Upper lobe of left lung (tissue), 6 donors: ENCODE results near the gene ZNF23. TPM values are rescaled to one million over a fixed set of nuclear protein-coding genes. Genes with fewer than 3 reads are reported as not detected.

Experiments
- ATAC-seq, 2 donors: fragments of 200-7000 bp; cut with Tn5 transposase; one replicate each; pipeline ENCODE4 v1.9.1; 2022; ENCODE audit warnings: mild to moderate bottlenecking in 2 of 2, moderate library complexity in 2 of 2; ENCODE audit not compliant: low FRiP score in 2 of 2
- DNase-seq, 2 donors: peaks; one replicate each; pipeline ENCODE4 v3.0.0-alpha.2; 2019 to 2020
- H3K27ac ChIP-seq, 4 donors: fragments of 200-600 bp; sonication (generic); one replicate each; pipeline ENCODE4 v1.5.1; 2016 to 2019
- H3K27me3 ChIP-seq, 4 donors: fragments of 200-600 bp; sonication (generic); one replicate each; pipeline ENCODE4 v1.5.1; 2017 to 2019
- H3K36me3 ChIP-seq, 4 donors: fragments of 200-600 bp; sonication (generic); one replicate each; pipeline ENCODE4 v1.5.1; 2016 to 2019
- H3K4me1 ChIP-seq, 4 donors: fragments of 200-600 bp; sonication (generic); one replicate each; pipeline ENCODE4 v1.5.1; 2018 to 2019
- H3K4me3 ChIP-seq, 4 donors: fragments of 200-600 bp; sonication (generic); one replicate each; pipeline ENCODE4 v1.5.1; 2017 to 2019; ENCODE audit warnings: mild to moderate bottlenecking in 2 of 4, moderate library complexity in 1 of 4
- H3K9me3 ChIP-seq, 4 donors: fragments of 200-600 bp; sonication (generic); one replicate each; pipeline ENCODE4 v1.5.1; 2018 to 2019
- CTCF ChIP-seq, 6 experiments: fragments of 450-650 bp in 4 of 6; fragments of 200-600 bp in 2 of 6; sonication (generic) in 2 of 6; IDR thresholded peaks; one replicate each; pipeline ENCODE4 v1.5.1; 2016 to 2019; ENCODE audit warnings: antibody characterized with exemption in 6 of 6
- EP300 ChIP-seq, 4 donors: sonication (generic); formaldehyde crosslinking; IDR thresholded peaks; one replicate each; pipeline ENCODE4 v1.5.1; 2017; ENCODE audit warnings: antibody characterized with exemption in 4 of 4, control low read depth in 2 of 4
- POLR2A ChIP-seq, 4 donors: fragments of 450-650 bp; IDR thresholded peaks; one replicate each; pipeline ENCODE4 v1.5.1; 2016 to 2017; ENCODE audit warnings: antibody characterized with exemption in 4 of 4, mild to moderate bottlenecking in 2 of 4
- POLR2AphosphoS5 ChIP-seq, 2 donors: sonication (generic); formaldehyde crosslinking; IDR thresholded peaks; one replicate each; pipeline ENCODE4 v1.5.1; 2017; ENCODE audit warnings: antibody characterized with exemption in 2 of 2
- WGBS, 2 donors: methylation state at CpG; one replicate each; pipeline ENCODE4 v1.1.5; 2017 to 2018; 5-methylcytosine and 5-hydroxymethylcytosine counted together
- total RNA-seq, 6 donors: library from RNA; depleted of rRNA in 4 of 6; stranded (reverse); fragments of >200 nt in 4 of 6; gene quantifications; one replicate each; pipeline versions ENCODE4 v1.1.0 to v1.2.1, GENCODE V29; 2016 to 2021
- donor health status: DM: no; HTN: no; CAD: no; lungs with moderate emphysema.
- donor health status: DM: no; HTN: yes; CAD: no; lungs with severe emphysema.

The ZNF23 gene
- total RNA-seq, 6 donors from 2014 or later: 7.1 to 28.3 (median 12.5) TPM

- Histone ChIP-seq H3K4me1 (peaks cover 15 to 29% (median 20%) of the 10 kb centered on the region in 4 donors), H3K4me3 (no peak overlapping the region), H3K36me3 (peaks cover 0 to 15% (median 12%) of the 10 kb centered on the region in 4 donors), H3K9me3 (no peaks in the 10 kb centered on the region), H3K27ac (no peak overlapping the region), H3K27me3 (no peaks in the 10 kb centered on the region)
- DNase-seq (no peak), ATAC-seq (no peak)
- WGBS, 2 donors: 73 to 77% methylated on average over 4 of the region's 4 CpGs
- TF ChIP-seq EP300 (IDR thresholded peaks at IDR 0.05) (no peak), CTCF (IDR thresholded peaks at IDR 0.05) (no peak)
Observed at GRCh38 chr16:71460236-71460635, 1.8 kb downstream of the ZNF23 start.

- H3K4me1 ChIP-seq: peaks cover 15 to 29% (median 20%) of the 10 kb centered on the region in 4 donors
Observed at GRCh38 chr16:71459510-71459909, 2.5 kb downstream of the ZNF23 start.

GRCh38 chr16:71456801-71457200 lies 5.2 kb downstream of the ZNF23 start:
- peaks cover 0 to 12% (median 6%) of the 10 kb centered on the region in 4 donors for H3K9me3 ChIP-seq
- H3K36me3 ChIP-seq: peaks cover 11 to 50% (median 42%) of the 10 kb centered on the region in 4 donors
- peaks cover 10 to 18% (median 14%) of the 10 kb centered on the region in 4 donors for H3K4me1 ChIP-seq
- H3K27me3 ChIP-seq: no peaks in the 10 kb centered on the region
- H3K27ac ChIP-seq: no peak overlapping the region
- no peak for ATAC-seq
- no peak for DNase-seq
- WGBS, 2 donors: 96 to 97% methylated on average over 4 of the region's 4 CpGs
- no peak overlapping the region for H3K4me3 ChIP-seq
- TF ChIP-seq POLR2AphosphoS5 (IDR thresholded peaks at IDR 0.05) (no peak), CTCF (IDR thresholded peaks at IDR 0.05) (no peak), POLR2A (IDR thresholded peaks at IDR 0.05) (no peak), EP300 (IDR thresholded peaks at IDR 0.05) (no peak)

More at GRCh38 chr16:71459510-71459909, 2.5 kb downstream of the ZNF23 start:
- H3K27ac ChIP-seq: no peak overlapping the region
- H3K27me3 ChIP-seq: no peaks in the 10 kb centered on the region
- ATAC-seq: no peak
- H3K36me3 ChIP-seq: peaks cover 0 to 23% (median 18%) of the 10 kb centered on the region in 4 donors
- no peak overlapping the region for H3K4me3 ChIP-seq
- no peak for DNase-seq
- no peak for TF ChIP-seq POLR2AphosphoS5 (IDR thresholded peaks at IDR 0.05)
- no peak for TF ChIP-seq POLR2A (IDR thresholded peaks at IDR 0.05)
- no peak for TF ChIP-seq EP300 (IDR thresholded peaks at IDR 0.05)
- no peak for TF ChIP-seq CTCF (IDR thresholded peaks at IDR 0.05)
- H3K9me3 ChIP-seq: no peaks in the 10 kb centered on the region

GRCh38 chr16:71453036-71453435 lies 9.0 kb downstream of the ZNF23 start:
- ATAC-seq: no peak

More at GRCh38 chr16:71453036-71453435, 9.0 kb downstream of the ZNF23 start:
- Histone ChIP-seq H3K27me3 (no peaks in the 10 kb centered on the region), H3K27ac (no peak overlapping the region), H3K4me1 (no peaks in the 10 kb centered on the region), H3K4me3 (no peak overlapping the region), H3K9me3 (peaks cover 30 to 49% (median 43%) of the 10 kb centered on the region in 4 donors), H3K36me3 (peaks cover 32 to 87% (median 78%) of the 10 kb centered on the region in 4 donors)
- DNase-seq: no peak
- TF ChIP-seq EP300 (IDR thresholded peaks at IDR 0.05) (no peak), POLR2AphosphoS5 (IDR thresholded peaks at IDR 0.05) (no peak), CTCF (IDR thresholded peaks at IDR 0.05) (no peak), POLR2A (IDR thresholded peaks at IDR 0.05) (no peak)
